Stimulated activated CD4-positive, alpha-beta T cell treated with anti-CD3 and anti-CD28 coated beads, Interleukin-12 subunit alpha, Interleukin-12 subunit beta, amount 100 ng/mL, for 48 hours (primary cell): Measurements from ENCODE around the gene ZFYVE27.
A peak's percentile ranks its signal among the peaks of the same experiment; 100 is the strongest.

Experiments used
- DNase-seq, 3 donors: peaks; one replicate each; pipeline ENCODE4 v3.0.0-alpha.2; 2020; ENCODE audit warnings: low read depth in 2 of 3, low spot score in 1 of 3

The ZFYVE27 gene

GRCh38 chr10:97714401-97715258 is 22.3 kb upstream of the ZFYVE27 start:
- peak in 1 of 3 donors; percentile 5 for DNase-seq

GRCh38 chr10:97715259-97715874 is 21.6 kb upstream of the ZFYVE27 start:
- DNase-seq, result no peak

- DNase-seq, result no peak
These were observed 19.3 kb upstream of the ZFYVE27 start for GRCh38 chr10:97717627-97718026.

- no peak for DNase-seq
These were observed 18.8 kb upstream of the ZFYVE27 start for GRCh38 chr10:97718178-97718577.

GRCh38 chr10:97718659-97719142 is 18.2 kb upstream of the ZFYVE27 start:
- no peak for DNase-seq

- DNase-seq, result no peak
These were observed 17.3 kb upstream of the ZFYVE27 start for GRCh38 chr10:97719602-97720001.

- no peak for DNase-seq
These were observed 14.8 kb upstream of the ZFYVE27 start for GRCh38 chr10:97721871-97722780.

GRCh38 chr10:97723001-97723400 is 13.9 kb upstream of the ZFYVE27 start:
- no peak for DNase-seq

- DNase-seq, result no peak
These were observed 12.5 kb upstream of the ZFYVE27 start for GRCh38 chr10:97724341-97724941.

GRCh38 chr10:97726636-97727178 is 10.2 kb upstream of the ZFYVE27 start:
- DNase-seq, result no peak

GRCh38 chr10:97729014-97729413 is 7.9 kb upstream of the ZFYVE27 start:
- no peak for DNase-seq

GRCh38 chr10:97731346-97732051 is 5.4 kb upstream of the ZFYVE27 start:
- DNase-seq, result peak in 2 of 3 donors; percentile 33 to 40

- DNase-seq, result no peak
These were observed 4.9 kb upstream of the ZFYVE27 start for GRCh38 chr10:97732052-97732359.

- DNase-seq, result no peak
These were observed 3.7 kb upstream of the ZFYVE27 start for GRCh38 chr10:97733256-97733655.

GRCh38 chr10:97734021-97734420 is 2.9 kb upstream of the ZFYVE27 start:
- no peak for DNase-seq

GRCh38 chr10:97736403-97736901 is 476 bp upstream of the ZFYVE27 start:
- no peak for DNase-seq

- DNase-seq, result no peak
These were observed 890 bp downstream of the ZFYVE27 start for GRCh38 chr10:97737770-97738265.

- no peak for DNase-seq
These were observed 1.7 kb downstream of the ZFYVE27 start for GRCh38 chr10:97738616-97739015.

- no peak for DNase-seq
These were observed 3.7 kb downstream of the ZFYVE27 start for GRCh38 chr10:97740613-97741012.
